Measurements from ENCODE around the gene NDST4.

DNA sequence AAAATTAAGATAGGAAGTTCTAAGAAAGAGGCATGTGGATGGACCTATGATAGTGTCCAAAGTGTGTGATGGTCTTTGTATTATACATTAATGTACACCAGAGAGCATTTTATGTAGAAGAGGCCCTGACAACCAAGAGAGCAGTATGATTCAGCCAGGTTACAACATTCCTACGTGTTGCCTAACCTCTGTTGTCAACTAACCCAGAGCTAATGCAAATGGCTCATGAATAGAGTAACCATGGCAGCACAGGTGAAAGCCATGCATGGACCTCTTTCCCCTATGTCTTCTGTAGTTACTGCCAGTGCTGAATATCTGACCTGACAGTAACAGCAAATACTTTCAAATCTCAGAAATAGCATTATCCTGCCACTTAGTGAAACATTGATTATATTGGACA lies 255.6 kb downstream of the NDST4 start:
- TF ChIP-seq, protein P1, sequence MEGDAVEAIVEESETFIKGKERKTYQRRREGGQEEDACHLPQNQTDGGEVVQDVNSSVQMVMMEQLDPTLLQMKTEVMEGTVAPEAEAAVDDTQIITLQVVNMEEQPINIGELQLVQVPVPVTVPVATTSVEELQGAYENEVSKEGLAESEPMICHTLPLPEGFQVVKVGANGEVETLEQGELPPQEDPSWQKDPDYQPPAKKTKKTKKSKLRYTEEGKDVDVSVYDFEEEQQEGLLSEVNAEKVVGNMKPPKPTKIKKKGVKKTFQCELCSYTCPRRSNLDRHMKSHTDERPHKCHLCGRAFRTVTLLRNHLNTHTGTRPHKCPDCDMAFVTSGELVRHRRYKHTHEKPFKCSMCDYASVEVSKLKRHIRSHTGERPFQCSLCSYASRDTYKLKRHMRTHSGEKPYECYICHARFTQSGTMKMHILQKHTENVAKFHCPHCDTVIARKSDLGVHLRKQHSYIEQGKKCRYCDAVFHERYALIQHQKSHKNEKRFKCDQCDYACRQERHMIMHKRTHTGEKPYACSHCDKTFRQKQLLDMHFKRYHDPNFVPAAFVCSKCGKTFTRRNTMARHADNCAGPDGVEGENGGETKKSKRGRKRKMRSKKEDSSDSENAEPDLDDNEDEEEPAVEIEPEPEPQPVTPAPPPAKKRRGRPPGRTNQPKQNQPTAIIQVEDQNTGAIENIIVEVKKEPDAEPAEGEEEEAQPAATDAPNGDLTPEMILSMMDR (IDR thresholded peaks at IDR 0.05) = no peak
- no peak for TF ChIP-seq POLR2A (IDR thresholded peaks at IDR 0.05)
